Hepatocyte (in vitro differentiated cells): ENCODE data around the gene SLC31A1.

Source experiments
- EZH2 ChIP-seq: fragments of 200-600 bp; sonication (generic); IDR thresholded peaks from 2 replicates; pipeline ENCODE4 v1.6.1; 2016; ENCODE audit warnings: antibody characterized with exemption, mild to moderate bottlenecking, borderline replicate concordance
- EZH2phosphoT487 ChIP-seq: fragments of 200-600 bp; sonication (generic); IDR thresholded peaks from one replicate; pipeline ENCODE4 v1.6.1; 2018; ENCODE audit warnings: antibody characterized with exemption, mild to moderate bottlenecking, low read depth, moderate library complexity; ENCODE audit not compliant: unreplicated experiment, severe bottlenecking
- TF ChIP-seq, protein P1 (sequence below): fragments of 200-600 bp; sonication (generic); IDR thresholded peaks from 2 replicates; pipeline ENCODE4 v1.5.1; 2016; ENCODE audit warnings: antibody characterized with exemption, mild to moderate bottlenecking; ENCODE audit not compliant: poor library complexity

DNA sequence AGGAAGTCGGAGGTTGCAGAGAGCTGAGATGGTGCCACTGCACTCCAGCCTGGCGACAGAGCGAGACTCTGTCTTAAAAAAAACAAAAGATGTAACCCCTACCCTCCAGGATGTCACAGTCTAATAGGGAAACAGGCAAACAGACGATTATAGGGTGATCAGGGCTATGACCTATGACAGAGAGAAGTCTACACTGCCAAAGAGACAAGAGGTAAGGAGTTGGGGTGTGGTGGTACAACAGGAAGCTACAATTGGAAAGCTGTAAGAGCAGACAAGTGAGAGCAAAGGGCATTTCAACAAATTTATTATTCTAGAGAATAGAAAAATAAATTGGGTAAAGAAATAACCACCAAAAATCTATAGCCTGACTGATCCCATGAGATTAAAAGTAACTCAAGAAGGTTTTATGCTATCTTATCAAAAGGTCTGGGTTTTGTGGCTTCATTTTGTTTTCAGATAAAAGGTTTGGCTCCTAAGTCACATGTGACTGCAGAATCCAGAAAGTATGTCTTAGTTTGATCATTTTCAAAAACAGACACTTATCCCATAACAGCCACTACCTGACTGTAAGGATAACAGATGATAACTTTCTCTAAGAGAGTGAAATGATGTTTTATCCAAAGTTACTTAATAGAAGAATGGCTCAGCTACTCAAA, 46.7 kb downstream of the SLC31A1 start:
- TF ChIP-seq, protein P1, sequence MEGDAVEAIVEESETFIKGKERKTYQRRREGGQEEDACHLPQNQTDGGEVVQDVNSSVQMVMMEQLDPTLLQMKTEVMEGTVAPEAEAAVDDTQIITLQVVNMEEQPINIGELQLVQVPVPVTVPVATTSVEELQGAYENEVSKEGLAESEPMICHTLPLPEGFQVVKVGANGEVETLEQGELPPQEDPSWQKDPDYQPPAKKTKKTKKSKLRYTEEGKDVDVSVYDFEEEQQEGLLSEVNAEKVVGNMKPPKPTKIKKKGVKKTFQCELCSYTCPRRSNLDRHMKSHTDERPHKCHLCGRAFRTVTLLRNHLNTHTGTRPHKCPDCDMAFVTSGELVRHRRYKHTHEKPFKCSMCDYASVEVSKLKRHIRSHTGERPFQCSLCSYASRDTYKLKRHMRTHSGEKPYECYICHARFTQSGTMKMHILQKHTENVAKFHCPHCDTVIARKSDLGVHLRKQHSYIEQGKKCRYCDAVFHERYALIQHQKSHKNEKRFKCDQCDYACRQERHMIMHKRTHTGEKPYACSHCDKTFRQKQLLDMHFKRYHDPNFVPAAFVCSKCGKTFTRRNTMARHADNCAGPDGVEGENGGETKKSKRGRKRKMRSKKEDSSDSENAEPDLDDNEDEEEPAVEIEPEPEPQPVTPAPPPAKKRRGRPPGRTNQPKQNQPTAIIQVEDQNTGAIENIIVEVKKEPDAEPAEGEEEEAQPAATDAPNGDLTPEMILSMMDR: no peak
- TF ChIP-seq EZH2phosphoT487 (no peak), EZH2 (no peak)
